Muscle of leg (tissue), 16 donors: ENCODE measurements around the gene C1orf53. TPM values are rescaled to one million over a fixed set of nuclear protein-coding genes. Genes with fewer than 3 reads are reported as not detected.
"Not testable (repeated sequence)": the region's sequence is repeated elsewhere in the genome, so short reads cannot be mapped to it uniquely, and the experiment has no call there.

Experiments
- DNase-seq: peaks from one replicate; pipeline ENCODE4 v3.0.0; 2013
- H3K27ac ChIP-seq: one replicate; pipeline ENCODE4 v1.5.1; 2013; ENCODE audit warnings: mild to moderate bottlenecking, low read length, control low read depth
- H3K27me3 ChIP-seq: one replicate; pipeline ENCODE4 v1.6.1; 2013; ENCODE audit warnings: low read length; ENCODE audit not compliant: control insufficient read depth, insufficient read depth
- H3K36me3 ChIP-seq: one replicate; pipeline ENCODE4 v1.6.1; 2013; ENCODE audit warnings: low read length; ENCODE audit not compliant: control insufficient read depth, insufficient read depth
- H3K4me1 ChIP-seq: one replicate; pipeline ENCODE4 v1.6.1; 2013; ENCODE audit warnings: low read length; ENCODE audit not compliant: control insufficient read depth, insufficient read depth
- H3K4me3 ChIP-seq: one replicate; pipeline ENCODE4 v1.5.1; 2013; ENCODE audit warnings: low read length, control low read depth
- H3K9me3 ChIP-seq: replicated peaks from 2 replicates; pipeline ENCODE4 v1.6.1; 2013; ENCODE audit warnings: low read depth, low read length; ENCODE audit not compliant: control insufficient read depth
- WGBS: methylation state at CpG from one replicate; pipeline ENCODE4 v1.1.5; 2013; ENCODE audit warnings: missing lambda C conversion rate; ENCODE audit not compliant: insufficient coverage; 5-methylcytosine and 5-hydroxymethylcytosine counted together
- long read RNA-seq, 11 donors: transcript quantifications; one replicate each; lab custom pipeline, GENCODE V29; 2026
- polyA plus RNA-seq, 8 donors: library from polyadenylated mRNA; unstranded; fragments of 120-200 nt; gene quantifications; one replicate each; pipeline versions ENCODE4 v1.2.1 to v1.2.3, GENCODE V29; 2013; ENCODE audit warnings: inconsistent platforms in 1 of 8, low replicate concordance in 1 of 8; ENCODE audit not compliant: insufficient read length in 8 of 8, insufficient read depth in 1 of 8
- total RNA-seq: library from RNA; stranded (reverse); fragments of 120-200 nt; gene quantifications from one replicate; pipeline ENCODE4 v1.2.4, GENCODE V29; 2013

The C1orf53 gene
- 1.9 TPM for total RNA-seq
- 1 to 10 TPM; 1.5 to 2.9 (median 2.4) TPM for polyA plus RNA-seq
- long read RNA-seq, donor 1, partial matches to known transcripts = 0 of 1 reads
- long read RNA-seq, donor 1, other reads (novel, unspliced or antisense) = 0 of 1 reads
- long read RNA-seq, donor 2, partial matches to known transcripts = 0 of 1 reads
- long read RNA-seq, donor 2, other reads (novel, unspliced or antisense) = 0 of 1 reads
- long read RNA-seq, donor 3, partial matches to known transcripts = 0 of 2 reads
- long read RNA-seq, donor 3, other reads (novel, unspliced or antisense) = 0 of 2 reads
- long read RNA-seq, donor 4, partial matches to known transcripts = 0 of 3 reads
- long read RNA-seq, donor 4, other reads (novel, unspliced or antisense) = 0 of 3 reads
- long read RNA-seq, donor 5, transcript C1orf53-201 (3 exons, 588 nt) = major isoform, 8 of 8 reads
- long read RNA-seq, donor 5, partial matches to known transcripts = 0 of 8 reads
- long read RNA-seq, donor 5, other reads (novel, unspliced or antisense) = 0 of 8 reads
- long read RNA-seq, donor 6, partial matches to known transcripts = 0 of 2 reads
- long read RNA-seq, donor 6, other reads (novel, unspliced or antisense) = 0 of 2 reads
- long read RNA-seq, donor 7, partial matches to known transcripts = 0 of 1 reads
- long read RNA-seq, donor 7, other reads (novel, unspliced or antisense) = 0 of 1 reads
- long read RNA-seq, donor 8, partial matches to known transcripts = 0 of 2 reads
- long read RNA-seq, donor 8, other reads (novel, unspliced or antisense) = 0 of 2 reads
- long read RNA-seq, donor 9, partial matches to known transcripts = 0 of 4 reads
- long read RNA-seq, donor 9, other reads (novel, unspliced or antisense) = 0 of 4 reads
- long read RNA-seq, donor 10, partial matches to known transcripts = 0 of 2 reads
- long read RNA-seq, donor 10, other reads (novel, unspliced or antisense) = 0 of 2 reads
- long read RNA-seq, donor 11, partial matches to known transcripts = 0 of 3 reads
- long read RNA-seq, donor 11, other reads (novel, unspliced or antisense) = 0 of 3 reads

- Histone ChIP-seq H3K36me3 (no peaks in the 10 kb centered on the region), H3K27ac (peak within 1 kb of the TSS; percentile 79), H3K4me3 (peak within 1 kb of the TSS; percentile 72), H3K4me1 (peaks cover 3% of the 10 kb centered on the region), H3K9me3 (no peaks in the 10 kb centered on the region), H3K27me3 (peaks cover 16% of the 10 kb centered on the region)
- peak; percentile 94 for DNase-seq
- under 1% methylated on average over 88 of the region's 90 CpGs for WGBS
Observed at GRCh38 chr1:197902454-197903195, at the start of gene C1orf53. Gene C1orf53 (plus strand): TSS chr1:197902630. CDS start chr1:197902650, 20 bp downstream.

DNA sequence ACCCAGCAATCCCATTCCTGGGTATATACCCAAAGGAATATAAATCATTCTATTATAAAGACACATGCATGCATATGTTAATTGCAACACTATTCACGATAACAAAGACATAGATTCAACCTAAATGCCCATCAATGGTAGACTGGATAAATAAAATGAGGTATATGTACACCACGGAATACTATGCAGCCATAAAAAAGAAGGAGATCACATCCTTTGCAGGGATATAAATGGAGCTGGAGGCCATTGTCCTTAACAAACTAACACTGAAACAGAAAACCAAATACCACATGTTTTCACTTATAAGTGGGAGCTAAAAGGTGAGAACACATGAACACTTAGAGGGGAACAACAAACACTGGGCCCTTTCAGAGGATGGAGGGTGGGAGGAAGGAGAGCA lies 46.7 kb upstream of the C1orf53 start:
- H3K27ac ChIP-seq, H3K4me1 ChIP-seq, H3K9me3 ChIP-seq, H3K36me3 ChIP-seq, H3K27me3 ChIP-seq, H3K4me3 ChIP-seq, DNase-seq: not testable (repeated sequence)
- WGBS = no CpG with 5 or more reads among the region's 2 CpGs

- Histone ChIP-seq H3K9me3 (no peaks in the 10 kb centered on the region), H3K4me3 (no peak overlapping the region), H3K27ac (no peak overlapping the region), H3K4me1 (no peaks in the 10 kb centered on the region), H3K36me3 (no peaks in the 10 kb centered on the region), H3K27me3 (no peaks in the 10 kb centered on the region)
- WGBS = no CpG with 5 or more reads among the region's 2 CpGs
- DNase-seq = no peak
Observed at GRCh38 chr1:197857477-197857876, 45.0 kb upstream of the C1orf53 start.

- Histone ChIP-seq H3K9me3 (no peaks in the 10 kb centered on the region), H3K27me3 (no peaks in the 10 kb centered on the region), H3K27ac (no peak overlapping the region), H3K36me3 (no peaks in the 10 kb centered on the region), H3K4me3 (no peak overlapping the region), H3K4me1 (no peaks in the 10 kb centered on the region)
- no peak for DNase-seq
- WGBS = no CpG with 5 or more reads among the region's 1 CpG
Observed at GRCh38 chr1:197859024-197859423, 43.4 kb upstream of the C1orf53 start.

DNA sequence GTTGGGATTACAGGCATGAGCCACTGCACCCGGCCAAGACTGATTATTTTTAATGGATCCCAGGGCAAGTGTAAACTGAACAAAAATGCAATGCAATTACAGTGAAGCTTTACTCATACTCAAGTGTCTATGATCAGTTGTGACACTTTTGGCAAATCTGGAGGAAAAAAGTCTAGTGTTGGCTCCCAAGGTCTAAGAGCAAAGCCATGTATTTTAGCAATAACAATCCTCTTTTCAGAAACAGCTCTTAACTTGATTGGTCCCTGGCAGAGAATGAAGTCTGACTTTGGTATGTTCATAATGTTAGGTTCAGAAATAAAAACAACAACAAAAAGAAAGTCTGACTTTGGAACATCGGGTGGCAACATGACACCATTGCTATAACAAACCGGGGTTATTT lies 40.2 kb upstream of the C1orf53 start:
- no peak overlapping the region for H3K27ac ChIP-seq
- no peaks in the 10 kb centered on the region for H3K4me1 ChIP-seq
- no peak overlapping the region for H3K4me3 ChIP-seq

DNA sequence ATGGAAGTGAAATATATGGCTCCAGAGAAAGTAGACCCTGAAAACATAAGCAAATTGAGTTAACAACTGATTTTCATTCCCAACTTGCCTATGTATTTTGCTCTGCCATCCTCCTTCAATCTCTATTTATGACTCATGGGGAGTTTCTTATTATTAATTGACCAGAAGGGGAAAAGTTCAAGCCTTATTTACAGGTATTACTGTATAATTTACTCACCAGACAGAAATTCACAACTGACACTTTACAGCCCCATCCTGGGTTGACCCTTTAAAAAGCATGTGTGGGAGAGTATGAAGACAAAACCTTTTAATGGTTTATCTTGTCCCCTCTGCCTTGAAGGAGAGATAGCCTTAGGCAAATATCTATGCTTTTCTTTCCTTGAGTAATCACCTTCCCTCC lies 39.8 kb upstream of the C1orf53 start:
- Histone ChIP-seq H3K27ac (no peak overlapping the region), H3K4me1 (no peaks in the 10 kb centered on the region), H3K4me3 (no peak overlapping the region), H3K36me3 (no peaks in the 10 kb centered on the region), H3K9me3 (no peaks in the 10 kb centered on the region), H3K27me3 (no peaks in the 10 kb centered on the region)
- no peak for DNase-seq

More for the DNA sequence above, 40.2 kb upstream of the C1orf53 start:
- DNase-seq = no peak
- H3K36me3 ChIP-seq = no peaks in the 10 kb centered on the region
- WGBS = no CpG with 5 or more reads among the region's 3 CpGs
- no peaks in the 10 kb centered on the region for H3K27me3 ChIP-seq
- no peaks in the 10 kb centered on the region for H3K9me3 ChIP-seq

- Histone ChIP-seq H3K27ac (no peak overlapping the region), H3K4me3 (no peak overlapping the region), H3K9me3 (no peaks in the 10 kb centered on the region), H3K27me3 (no peaks in the 10 kb centered on the region), H3K4me1 (no peaks in the 10 kb centered on the region), H3K36me3 (no peaks in the 10 kb centered on the region)
- WGBS = no CpG with 5 or more reads among the region's 2 CpGs
- no peak for DNase-seq
Observed at GRCh38 chr1:197865809-197866208, 36.6 kb upstream of the C1orf53 start.

- DNase-seq = peak; percentile 49
- no peaks in the 10 kb centered on the region for H3K9me3 ChIP-seq
- H3K27me3 ChIP-seq = no peaks in the 10 kb centered on the region
- H3K4me3 ChIP-seq = no peak overlapping the region
- no CpG with 5 or more reads among the region's 7 CpGs for WGBS
- no peak overlapping the region for H3K27ac ChIP-seq
- H3K36me3 ChIP-seq = no peaks in the 10 kb centered on the region
- no peaks in the 10 kb centered on the region for H3K4me1 ChIP-seq
Observed at GRCh38 chr1:197868751-197869489, 33.5 kb upstream of the C1orf53 start.

- no peaks in the 10 kb centered on the region for H3K27me3 ChIP-seq
- no peak overlapping the region for H3K27ac ChIP-seq
- H3K4me1 ChIP-seq = no peaks in the 10 kb centered on the region
- WGBS = no CpG with 5 or more reads among the region's 2 CpGs
- no peaks in the 10 kb centered on the region for H3K9me3 ChIP-seq
- DNase-seq = no peak
- no peak overlapping the region for H3K4me3 ChIP-seq
- H3K36me3 ChIP-seq = no peaks in the 10 kb centered on the region
Observed at GRCh38 chr1:197869490-197870077, 32.8 kb upstream of the C1orf53 start.
